AG09319 (cell line): ENCODE measurements around the gene CLEC3B.
"Not testable (repeated sequence)": the region's sequence is repeated elsewhere in the genome, so short reads cannot be mapped to it uniquely, and the experiment has no call there.

Experiments
- DNase-seq: peaks from one replicate; pipeline ENCODE4 v3.0.0-alpha.2; 2010; ENCODE audit warnings: low read depth; ENCODE audit errors: extremely low read depth
- CTCF ChIP-seq: IDR thresholded peaks from 2 replicates; pipeline ENCODE4 v1.5.1; 2011; ENCODE audit warnings: low read depth, mild to moderate bottlenecking, inconsistent platforms, low read length, moderate library complexity

Gene CLEC3B

GRCh38 chr3:45048244-45048643 is 22.1 kb downstream of the CLEC3B start:
- no peak for DNase-seq
- TF ChIP-seq CTCF: no peak

- no peak for DNase-seq
- no peak for TF ChIP-seq CTCF
Observed at GRCh38 chr3:45049807-45050206, 23.7 kb downstream of the CLEC3B start.

GRCh38 chr3:45051685-45052084 is 25.6 kb downstream of the CLEC3B start:
- no peak for DNase-seq
- no peak for TF ChIP-seq CTCF

GRCh38 chr3:45053805-45054195 is 27.7 kb downstream of the CLEC3B start:
- not testable (repeated sequence) for DNase-seq

- DNase-seq: peak; percentile 82
- TF ChIP-seq CTCF: no peak
Observed at GRCh38 chr3:45054196-45054857, 28.2 kb downstream of the CLEC3B start.

- DNase-seq: peak; percentile 43
- TF ChIP-seq CTCF: no peak
Observed at GRCh38 chr3:45055032-45055410, 28.9 kb downstream of the CLEC3B start.

- TF ChIP-seq CTCF: peak; percentile 12
- DNase-seq: no peak
Observed at GRCh38 chr3:45055411-45056143, 29.5 kb downstream of the CLEC3B start.
